NCI-H2227 (cell line): ENCODE results near the gene SEMA7A.
"Not testable (repeated sequence)": the region's sequence is repeated elsewhere in the genome, so short reads cannot be mapped to it uniquely, and the experiment has no call there.

Experiments used
- DNase-seq: peaks from one replicate; lab custom pipeline; 2025; ENCODE audit not compliant: unreplicated experiment; lab: John Stamatoyannopoulos, UW

The SEMA7A gene, protein sequence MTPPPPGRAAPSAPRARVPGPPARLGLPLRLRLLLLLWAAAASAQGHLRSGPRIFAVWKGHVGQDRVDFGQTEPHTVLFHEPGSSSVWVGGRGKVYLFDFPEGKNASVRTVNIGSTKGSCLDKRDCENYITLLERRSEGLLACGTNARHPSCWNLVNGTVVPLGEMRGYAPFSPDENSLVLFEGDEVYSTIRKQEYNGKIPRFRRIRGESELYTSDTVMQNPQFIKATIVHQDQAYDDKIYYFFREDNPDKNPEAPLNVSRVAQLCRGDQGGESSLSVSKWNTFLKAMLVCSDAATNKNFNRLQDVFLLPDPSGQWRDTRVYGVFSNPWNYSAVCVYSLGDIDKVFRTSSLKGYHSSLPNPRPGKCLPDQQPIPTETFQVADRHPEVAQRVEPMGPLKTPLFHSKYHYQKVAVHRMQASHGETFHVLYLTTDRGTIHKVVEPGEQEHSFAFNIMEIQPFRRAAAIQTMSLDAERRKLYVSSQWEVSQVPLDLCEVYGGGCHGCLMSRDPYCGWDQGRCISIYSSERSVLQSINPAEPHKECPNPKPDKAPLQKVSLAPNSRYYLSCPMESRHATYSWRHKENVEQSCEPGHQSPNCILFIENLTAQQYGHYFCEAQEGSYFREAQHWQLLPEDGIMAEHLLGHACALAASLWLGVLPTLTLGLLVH

GRCh38 chr15:74433592-74434262 lies at the start of gene SEMA7A:
TSS of gene SEMA7A (minus strand) at chr15:74433958. CDS start at chr15:74433918, 40 bp downstream.
- DNase-seq, result peak; percentile 82

GRCh38 chr15:74482661-74483060 lies 48.9 kb upstream of the SEMA7A start:
- DNase-seq, result no peak

DNA sequence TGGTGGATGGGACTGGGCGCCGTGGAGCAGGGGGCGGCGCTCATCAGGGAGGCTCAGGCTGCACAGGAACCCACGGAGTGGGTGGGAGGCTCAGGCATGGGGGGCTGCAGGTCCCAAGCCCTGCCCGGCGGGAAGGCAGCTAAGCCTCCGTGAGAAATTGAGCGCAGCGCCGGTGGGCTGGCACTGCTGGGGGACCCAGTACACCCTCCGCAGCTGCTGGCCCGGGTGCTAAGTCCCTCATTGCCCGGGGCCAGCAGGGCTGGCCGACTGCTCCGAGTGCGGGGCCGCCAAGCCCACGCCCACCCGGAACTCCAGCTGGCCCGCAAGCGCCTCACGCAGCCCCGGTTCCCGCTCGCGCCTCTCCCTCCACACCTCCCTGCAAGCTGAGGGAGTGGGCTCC lies 46.6 kb upstream of the SEMA7A start:
- DNase-seq, result not testable (repeated sequence)

DNA sequence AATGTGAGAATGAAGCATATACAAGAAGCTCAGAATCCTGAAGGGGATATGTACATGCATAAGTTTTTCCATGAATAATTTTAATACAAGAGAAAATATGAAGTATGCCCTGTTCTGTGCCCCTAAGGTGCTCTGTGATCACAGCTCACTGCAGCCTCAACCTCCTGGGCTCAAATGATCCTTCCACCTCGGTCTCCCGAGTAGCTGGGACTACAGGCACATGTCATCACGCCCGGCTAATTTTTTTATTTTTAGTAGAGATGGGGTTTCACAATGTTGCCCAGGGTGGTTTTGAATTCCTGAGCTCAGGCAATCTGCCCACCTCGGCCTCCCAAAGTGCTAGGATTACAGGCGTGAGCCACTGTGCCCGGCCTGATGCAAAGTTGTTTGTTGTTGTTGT lies 37.9 kb upstream of the SEMA7A start:
- DNase-seq, result not testable (repeated sequence)

DNA sequence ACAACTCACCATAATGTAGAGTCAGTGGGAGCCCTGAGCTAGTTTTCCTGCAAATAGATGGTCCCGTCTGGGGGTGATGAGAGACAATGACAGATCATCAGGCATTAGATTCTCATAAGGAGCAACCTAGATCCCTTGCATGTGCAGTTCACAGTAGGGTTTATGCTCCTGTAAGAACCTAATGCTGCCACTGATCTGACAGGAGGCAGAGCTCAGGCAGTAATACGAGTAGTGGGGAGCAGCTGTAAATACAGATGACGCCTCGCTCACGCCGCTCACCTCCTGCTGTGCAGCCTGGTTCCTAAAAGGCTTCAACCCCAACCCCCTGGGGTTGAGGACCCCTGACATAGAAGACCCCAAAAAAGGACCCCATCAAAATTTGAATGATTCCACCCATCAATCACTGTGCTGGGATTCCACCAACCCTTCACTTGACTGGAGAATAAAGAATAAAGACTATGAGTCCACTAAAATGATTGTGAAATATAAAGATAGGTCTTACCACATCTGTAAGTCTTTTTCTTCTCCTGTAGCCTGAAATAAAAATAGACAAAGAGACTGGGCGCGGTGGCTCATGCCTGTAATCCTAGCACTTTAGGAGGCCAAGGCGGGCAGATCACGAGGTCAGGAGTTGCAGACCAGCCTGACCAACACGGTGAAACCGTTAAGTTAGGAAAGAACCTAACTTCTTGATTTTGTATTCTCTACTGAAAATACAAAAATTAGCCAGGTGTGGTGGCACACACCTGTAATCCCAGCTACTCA lies 37.1 kb upstream of the SEMA7A start:
- DNase-seq, result no peak

- DNase-seq, result no peak
These were observed 34.7 kb upstream of the SEMA7A start for GRCh38 chr15:74468341-74469032.

GRCh38 chr15:74466570-74466969 lies 32.8 kb upstream of the SEMA7A start:
- DNase-seq, result no peak

DNA sequence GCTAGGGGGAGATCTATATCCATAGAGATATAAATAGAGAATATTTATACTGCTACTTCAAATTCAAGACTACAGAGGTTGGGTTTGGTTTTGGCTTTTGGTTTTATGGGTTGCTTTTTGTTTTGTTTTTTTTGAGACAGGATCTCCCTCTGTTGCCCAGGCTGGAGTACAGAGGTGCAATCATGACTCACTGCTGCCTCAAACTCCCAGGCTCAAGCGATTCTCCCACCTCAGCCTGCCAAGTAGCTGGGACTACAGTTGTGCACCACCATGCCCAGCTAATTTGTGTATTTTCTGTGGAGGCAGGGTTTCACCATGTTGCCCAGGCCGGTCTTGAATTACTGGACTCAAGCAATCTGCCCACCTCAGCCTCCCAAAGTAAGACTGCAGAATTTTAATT lies 31.1 kb upstream of the SEMA7A start:
- DNase-seq, result no peak

DNA sequence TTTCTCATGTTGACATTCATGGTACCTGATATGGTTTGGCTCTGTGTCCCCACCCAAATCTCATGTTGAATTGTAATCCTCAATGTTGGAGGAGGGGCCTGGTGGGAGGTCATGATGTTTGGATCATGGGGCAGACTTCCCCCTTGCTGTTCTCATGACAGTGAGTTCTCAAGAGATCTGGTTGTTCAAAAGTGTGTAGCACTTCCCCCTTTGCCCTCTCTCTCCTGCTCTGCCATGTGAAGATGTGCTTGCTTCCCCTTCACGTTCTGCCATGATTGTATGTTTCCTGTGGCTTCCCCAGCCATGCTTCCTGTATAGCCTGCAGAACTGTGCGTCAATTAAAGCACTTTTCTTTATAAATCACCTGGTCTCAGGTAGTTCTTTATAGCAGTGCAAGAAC lies 30.5 kb upstream of the SEMA7A start:
- no peak for DNase-seq

DNA sequence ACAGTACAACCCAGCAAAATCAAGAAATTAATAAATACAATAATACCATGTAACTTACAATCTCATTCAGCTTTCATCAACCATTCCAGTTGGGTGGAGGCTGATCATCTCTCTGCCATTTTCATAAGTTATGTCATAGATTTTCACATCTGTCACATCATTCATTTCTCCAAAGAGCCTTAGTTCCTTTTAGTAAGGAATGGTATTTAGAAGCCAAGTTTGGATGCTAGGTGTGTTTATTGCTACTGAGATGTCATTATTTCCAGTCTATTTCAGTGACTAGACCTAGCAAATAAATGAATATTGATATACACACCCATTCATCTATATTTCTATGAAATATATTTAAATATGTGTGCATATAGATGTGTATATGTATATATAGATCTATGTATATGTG lies 29.9 kb upstream of the SEMA7A start:
- no peak for DNase-seq

DNA sequence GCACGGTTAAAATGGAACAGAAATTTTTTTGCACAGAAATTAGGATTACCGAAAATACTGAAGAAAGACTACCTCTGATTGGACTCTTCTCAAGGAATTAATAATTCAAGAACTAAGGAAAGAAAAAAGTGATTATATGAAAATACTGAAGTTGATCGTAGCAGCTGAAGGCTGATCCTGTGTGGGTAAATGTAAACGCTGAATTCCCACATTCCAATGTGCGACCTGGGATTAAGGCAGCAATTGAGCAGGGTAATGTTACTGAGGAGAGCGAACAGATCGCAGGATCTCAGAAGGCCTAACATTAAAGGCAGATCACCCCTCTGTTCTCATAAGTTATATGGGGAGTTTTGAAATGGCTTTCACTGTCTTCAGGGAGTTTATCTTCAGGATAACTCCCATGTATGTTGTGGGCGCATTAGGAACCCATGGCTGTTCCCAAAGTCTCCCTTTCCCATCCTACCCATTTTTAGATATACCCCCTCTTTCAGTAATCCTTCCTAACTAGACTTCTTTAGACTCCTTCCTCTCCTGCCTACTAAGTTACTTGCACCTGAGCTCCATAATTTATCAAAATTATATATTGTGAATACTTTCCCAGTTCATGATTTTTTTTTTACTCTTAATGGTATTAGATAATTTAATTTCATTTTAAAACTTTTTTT lies 28.2 kb upstream of the SEMA7A start:
- DNase-seq, result peak; percentile 4

DNA sequence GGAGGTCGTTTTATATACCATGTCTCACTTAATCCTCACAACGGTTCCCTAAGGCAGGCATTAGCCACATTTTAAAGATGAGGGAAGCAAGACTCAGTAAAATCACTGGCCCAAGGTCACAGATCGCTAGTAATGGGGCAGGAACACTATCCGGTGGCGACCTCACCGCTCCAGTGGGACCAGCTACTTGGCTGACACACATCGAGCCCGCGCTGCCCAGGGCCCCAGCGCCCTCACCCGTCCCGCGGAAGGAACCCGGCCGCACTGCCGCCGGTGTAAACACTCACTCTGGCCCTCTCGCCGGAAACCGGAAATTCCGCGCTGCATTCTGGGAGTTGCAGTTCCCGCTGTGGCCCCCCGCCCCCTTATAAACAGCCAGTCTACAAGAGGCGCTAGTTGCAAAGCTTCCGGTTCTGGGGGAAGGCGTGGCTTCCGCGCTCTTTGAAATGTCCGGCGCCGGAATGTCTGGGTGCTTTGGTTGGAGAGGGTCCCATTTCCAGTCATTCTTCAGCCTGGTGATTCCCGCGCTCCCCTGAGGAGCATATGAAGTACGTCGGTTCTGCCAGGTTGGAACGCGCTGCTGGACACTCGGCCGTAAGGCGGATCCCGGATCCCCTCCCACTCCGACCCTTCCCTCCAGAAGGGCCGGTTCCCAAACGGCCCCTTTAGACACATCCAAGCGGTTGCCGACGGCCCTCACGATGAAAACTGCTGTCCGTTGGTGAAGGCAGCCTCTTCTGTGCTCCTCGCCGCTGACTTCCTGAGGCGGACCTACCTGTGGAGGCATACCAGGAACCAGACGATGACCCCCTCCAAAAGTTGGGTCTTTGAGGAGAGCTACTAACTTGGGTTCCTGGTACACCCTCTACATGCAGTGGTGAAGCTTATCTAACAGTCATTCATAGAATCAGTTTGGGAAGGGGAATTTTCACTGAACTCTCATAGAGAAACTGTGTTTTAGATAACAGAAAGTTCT lies 27.4 kb upstream of the SEMA7A start, which contains the start of gene UBL7:
Gene UBL7, minus strand, starts transcription at position 290 of the 976 bp plus-strand sequence. CDS start 2,293 bp downstream, outside the sequence.
- DNase-seq, result peak; percentile 95

- DNase-seq, result no peak
These were observed 26.5 kb upstream of the SEMA7A start for GRCh38 chr15:74460298-74460697.

GRCh38 chr15:74459798-74460197 lies 26.0 kb upstream of the SEMA7A start:
- DNase-seq, result not testable (repeated sequence)

GRCh38 chr15:74458473-74458872 lies 24.7 kb upstream of the SEMA7A start:
- no peak for DNase-seq

GRCh38 chr15:74457036-74457435 lies 23.3 kb upstream of the SEMA7A start:
- not testable (repeated sequence) for DNase-seq

DNA sequence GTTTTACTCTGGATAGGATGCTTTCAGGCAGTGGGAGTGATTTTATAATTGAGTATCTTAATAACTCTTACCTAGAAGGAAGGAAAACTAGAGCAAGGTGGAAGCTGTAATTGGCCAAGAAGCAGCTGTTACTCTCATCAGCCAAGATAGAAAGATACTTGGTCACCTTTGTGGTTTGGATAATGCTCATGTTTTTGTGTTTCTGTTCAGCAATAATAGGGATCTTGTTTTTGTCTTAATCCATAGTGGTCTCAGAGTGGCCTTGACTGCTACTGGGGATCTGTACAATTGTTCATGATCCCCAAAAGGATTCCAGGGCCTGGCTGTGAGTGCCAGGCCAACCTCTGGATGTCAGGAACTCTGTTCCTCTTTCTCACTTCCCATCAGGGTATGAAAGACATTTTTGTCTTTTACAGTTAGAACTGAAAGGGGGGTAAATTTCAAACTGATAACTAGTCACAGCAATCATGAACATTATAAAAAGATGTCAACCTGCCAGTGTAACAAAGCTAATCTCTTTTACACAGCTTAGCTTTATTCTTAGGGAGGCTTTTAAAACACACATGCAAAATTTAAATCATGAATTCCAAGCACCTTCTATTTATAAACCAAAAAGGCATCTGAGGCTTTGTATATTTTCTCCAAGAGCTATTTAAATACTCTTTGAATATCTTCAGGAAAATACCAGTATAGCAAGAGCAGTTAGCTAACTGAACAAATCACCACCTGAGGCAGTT lies 21.2 kb upstream of the SEMA7A start:
- no peak for DNase-seq
